H1 (cell line): Measurements from ENCODE around the gene HGFAC. TPM values are rescaled to one million over a fixed set of nuclear protein-coding genes. Genes with fewer than 3 reads are reported as not detected.

Source experiments
- CTCF ChIA-PET: fragments of 300-600 bp; sonication (Branson Sonifier 250); formaldehyde crosslinking; loops from one replicate; lab custom pipeline; 2021; ENCODE audit not compliant: partially characterized antibody; lab: Charles Lee
- POLR2A ChIA-PET: fragments of 300-600 bp; sonication (Branson Sonifier 250); formaldehyde crosslinking; loops from one replicate; lab custom pipeline; 2021; ENCODE audit warnings: inconsistent platforms; ENCODE audit not compliant: partially characterized antibody; lab: Charles Lee
- DNase-seq, 2 experiments: peaks; one replicate each; pipeline versions ENCODE4 v3.0.0 to v3.0.0-alpha.2; 2010 to 2022; ENCODE audit warnings: low spot score in 2 of 2, low read depth in 1 of 2, mixed read lengths in 1 of 2
- FAIRE-seq: peaks from 2 replicates; lab custom pipeline; 2011; peaks lifted over from hg19 to GRCh38; lab: Jason Lieb, UNC
- H2AFZ ChIP-seq: 2 replicates; pipeline ENCODE4 v1.8.1; 2012; ENCODE audit warnings: low read length, inconsistent platforms
- H2AK5ac ChIP-seq: 2 replicates; pipeline ENCODE4 v1.6.1; 2013; ENCODE audit warnings: low read depth, low read length
- H2BK120ac ChIP-seq: replicated peaks from 2 replicates; pipeline ENCODE3; 2013; ENCODE audit warnings: low read depth, low read length, inconsistent platforms
- H2BK12ac ChIP-seq: 2 replicates; pipeline ENCODE4 v1.6.1; 2013; ENCODE audit warnings: low read depth, low read length
- H2BK15ac ChIP-seq: 2 replicates; pipeline ENCODE4 v1.6.1; 2013; ENCODE audit warnings: low read length
- H2BK20ac ChIP-seq: 2 replicates; pipeline ENCODE4 v1.6.1; 2013; ENCODE audit warnings: low read length
- H2BK5ac ChIP-seq: 2 replicates; pipeline ENCODE4 v1.6.1; 2013; ENCODE audit warnings: low read depth, low read length
- H3K14ac ChIP-seq: 2 replicates; pipeline ENCODE4 v1.6.1; 2013; ENCODE audit warnings: inconsistent platforms; ENCODE audit not compliant: insufficient read length
- H3K18ac ChIP-seq: 2 replicates; pipeline ENCODE4 v1.6.1; 2013; ENCODE audit warnings: low read length; ENCODE audit errors: extremely low read depth
- H3K23ac ChIP-seq: 2 replicates; pipeline ENCODE4 v1.6.1; 2013; ENCODE audit warnings: inconsistent platforms; ENCODE audit not compliant: insufficient read length
- H3K23me2 ChIP-seq: 2 replicates; pipeline ENCODE4 v1.6.1; 2013; ENCODE audit warnings: low read depth, low read length
- H3K27ac ChIP-seq: 2 replicates; pipeline ENCODE4 v1.6.1; 2011; ENCODE audit warnings: low read depth, low read length, inconsistent platforms
- H3K27me3 ChIP-seq, 4 experiments: replicated peaks in 1 of 4; 1 replicate in 1 of 4; 2 replicates in 3 of 4; pipeline versions ENCODE4 v1.6.1 to v1.8.1; 2011 to 2013; ENCODE audit warnings: low read length in 3 of 4, mild to moderate bottlenecking in 3 of 4, inconsistent platforms in 2 of 4, mixed read lengths in 2 of 4, moderate library complexity in 1 of 4; ENCODE audit not compliant: control insufficient read depth in 3 of 4, insufficient read depth in 3 of 4; ENCODE audit errors: extremely low read depth in 1 of 4
- H3K36me3 ChIP-seq, 4 experiments: 2 replicates each; pipeline versions ENCODE4 v1.6.1 to v1.8.1; 2011 to 2013; ENCODE audit warnings: mild to moderate bottlenecking in 4 of 4, low read length in 3 of 4, moderate library complexity in 2 of 4, control low read depth in 1 of 4, inconsistent platforms in 1 of 4; ENCODE audit not compliant: insufficient read depth in 4 of 4, control insufficient read depth in 2 of 4
- H3K4ac ChIP-seq: replicated peaks from 2 replicates; pipeline ENCODE3; 2013; ENCODE audit warnings: low read length, low read depth, mixed read lengths, inconsistent platforms; ENCODE audit not compliant: insufficient read length
- H3K4me1 ChIP-seq, 4 experiments: replicated peaks in 1 of 4; 1 replicate in 1 of 4; 2 replicates in 3 of 4; pipeline versions ENCODE4 v1.6.1 to v1.8.1; 2011 to 2013; ENCODE audit warnings: low read length in 3 of 4, inconsistent platforms in 2 of 4, mixed read lengths in 1 of 4; ENCODE audit not compliant: insufficient read depth in 4 of 4, control insufficient read depth in 3 of 4
- H3K4me2 ChIP-seq, 2 experiments: 2 replicates each; pipeline versions ENCODE4 v1.6.1 to v1.8.1; 2011 to 2013; ENCODE audit warnings: low read depth in 2 of 2, low read length in 2 of 2, control low read depth in 1 of 2, inconsistent platforms in 1 of 2, mild to moderate bottlenecking in 1 of 2; ENCODE audit not compliant: insufficient read depth in 1 of 2
- H3K4me3 ChIP-seq, 4 experiments: fragments of 200-600, 300-600 bp in 1 of 4; sonication (generic), shearing (Covaris generic), sonication (Bioruptor Twin) in 1 of 4; 2 replicates each; pipeline versions ENCODE4 v1.5.1 to v1.8.1; 2011 to 2016; ENCODE audit warnings: low read length in 4 of 4, low read depth in 3 of 4, control low read depth in 2 of 4, inconsistent platforms in 2 of 4, mild to moderate bottlenecking in 2 of 4, mixed read lengths in 1 of 4, moderate library complexity in 1 of 4; ENCODE audit not compliant: insufficient read depth in 2 of 4; ENCODE audit errors: extremely low read depth in 1 of 4
- H3K56ac ChIP-seq: replicated peaks from 2 replicates; pipeline ENCODE3; 2013; ENCODE audit warnings: low read depth, mild to moderate bottlenecking, mixed read lengths, low read length, inconsistent platforms; ENCODE audit not compliant: insufficient read length
- H3K79me1 ChIP-seq: 2 replicates; pipeline ENCODE4 v1.6.1; 2013; ENCODE audit warnings: low read depth, low read length, control low read depth
- H3K79me2 ChIP-seq, 2 experiments: 2 replicates each; pipeline versions ENCODE4 v1.6.1 to v1.8.1; 2012 to 2013; ENCODE audit warnings: low read length in 2 of 2, mild to moderate bottlenecking in 2 of 2, inconsistent platforms in 1 of 2; ENCODE audit not compliant: insufficient read depth in 2 of 2, control insufficient read depth in 1 of 2
- H3K9ac ChIP-seq, 4 experiments: replicated peaks in 1 of 4; 1 replicate in 1 of 4; 2 replicates in 3 of 4; pipeline versions ENCODE4 v1.6.1 to v1.8.1; 2011 to 2013; ENCODE audit warnings: low read depth in 3 of 4, low read length in 3 of 4, control low read depth in 2 of 4, mild to moderate bottlenecking in 2 of 4, moderate library complexity in 2 of 4, inconsistent platforms in 1 of 4; ENCODE audit errors: extremely low read depth in 1 of 4
- H3K9me3 ChIP-seq, 2 experiments: 2 replicates each; pipeline versions ENCODE4 v1.6.1 to v1.8.1; 2012 to 2013; ENCODE audit warnings: mild to moderate bottlenecking in 2 of 2, moderate library complexity in 2 of 2, control low read depth in 1 of 2, inconsistent platforms in 1 of 2, low read depth in 1 of 2, low read length in 1 of 2, mixed read lengths in 1 of 2; ENCODE audit not compliant: insufficient read depth in 2 of 2
- H4K20me1 ChIP-seq, 2 experiments: replicated peaks in 1 of 2; 2 replicates each; pipeline versions ENCODE3 to v1.8.1; 2011 to 2013; ENCODE audit warnings: inconsistent platforms in 2 of 2, low read length in 2 of 2, mild to moderate bottlenecking in 1 of 2; ENCODE audit not compliant: insufficient read depth in 2 of 2, control insufficient read depth in 1 of 2
- H4K5ac ChIP-seq: 2 replicates; pipeline ENCODE4 v1.6.1; 2013; ENCODE audit warnings: low read length, low read depth, mixed read lengths, inconsistent platforms; ENCODE audit not compliant: insufficient read length
- H4K8ac ChIP-seq: 2 replicates; pipeline ENCODE4 v1.8.0; 2013; ENCODE audit warnings: mild to moderate bottlenecking, moderate library complexity, low read length, inconsistent platforms; ENCODE audit not compliant: insufficient read depth; ENCODE audit errors: extremely low read depth
- H4K91ac ChIP-seq: replicated peaks from 2 replicates; pipeline ENCODE3; 2013; ENCODE audit warnings: low read length, mixed read lengths, inconsistent platforms; ENCODE audit not compliant: insufficient read length
- BCL11A ChIP-seq, 2 experiments: IDR thresholded peaks; one replicate each; pipeline ENCODE4 v1.6.1; 2011; ENCODE audit warnings: low read depth in 2 of 2, low read length in 2 of 2, mild to moderate bottlenecking in 2 of 2
- HDAC6 ChIP-seq: IDR thresholded peaks from one replicate; pipeline ENCODE4 v1.7.1; 2012; ENCODE audit warnings: low read depth, mild to moderate bottlenecking, inconsistent platforms, low read length, moderate library complexity
- KDM5A ChIP-seq: fragments of 200-600 bp; IDR thresholded peaks from 2 replicates; pipeline ENCODE4 v1.7.1; 2012; ENCODE audit warnings: mild to moderate bottlenecking, low read length, inconsistent platforms, mixed read lengths
- MAFK ChIP-seq: IDR thresholded peaks from 2 replicates; pipeline ENCODE4 v1.6.1; 2012; ENCODE audit warnings: low read depth, mild to moderate bottlenecking, improper control_type of control experiment, low read length
- NANOG ChIP-seq: IDR thresholded peaks from 2 replicates; pipeline ENCODE4 v1.6.1; 2011; ENCODE audit warnings: low read length, low read depth, mild to moderate bottlenecking, inconsistent platforms; ENCODE audit not compliant: insufficient read depth, poor library complexity, severe bottlenecking
- SAP30 ChIP-seq: fragments of 300-600 bp; sonication (generic); IDR thresholded peaks from 2 replicates; pipeline ENCODE4 v1.7.1; 2012; ENCODE audit warnings: low read length, moderate library complexity, mild to moderate bottlenecking, inconsistent platforms; ENCODE audit not compliant: insufficient read depth, insufficient replicate concordance
- SIN3A ChIP-seq, 2 experiments: IDR thresholded peaks in 1 of 2; conservative IDR thresholded peaks in 1 of 2; 2 replicates each; pipeline ENCODE4 v1.6.1; 2011 to 2012; ENCODE audit warnings: low read length in 2 of 2, improper control_type of control experiment in 1 of 2, low read depth in 1 of 2, mild to moderate bottlenecking in 1 of 2
- TCF12 ChIP-seq: IDR thresholded peaks from 2 replicates; pipeline ENCODE4 v1.6.1; 2011; ENCODE audit warnings: low read depth, mild to moderate bottlenecking, low read length
- WGBS, 2 experiments: shearing (Covaris generic) in 1 of 2; methylation state at CpG; one replicate each; pipeline versions ENCODE4 v1.1.6 to v1.1.7; 2013 to 2015; ENCODE audit warnings: low lambda C conversion rate in 2 of 2, mixed read lengths in 2 of 2, inconsistent platforms in 1 of 2, low coverage in 1 of 2, missing lambda C conversion rate in 1 of 2; ENCODE audit not compliant: insufficient replicate concordance in 2 of 2, insufficient coverage in 1 of 2, insufficient read length in 1 of 2; ENCODE audit errors: extremely low coverage in 1 of 2, missing lambda C conversion rate in 1 of 2; 5-methylcytosine and 5-hydroxymethylcytosine counted together
- polyA plus RNA-seq, 7 experiments: library from polyadenylated mRNA; depleted of rRNA in 3 of 7; stranded (reverse) in 5 of 7; unstranded in 2 of 7; fragments of >200 nt in 5 of 7; fragments of 200-250 nt in 2 of 7; gene quantifications; 1 replicate in 5 of 7; 2 replicates in 1 of 7; 4 replicates in 1 of 7; pipeline versions ENCODE4 v1.2.1 to v1.2.3, GENCODE V29; 2011 to 2013; ENCODE audit warnings: missing spikeins in 2 of 7, mixed read lengths in 2 of 7
- total RNA-seq: library from RNA; stranded (reverse); fragmentation: NEBNext Ultra II Directional; extraction: Animal tissue kit (Norgen Biotek cat#: 25700); gene quantifications from 2 replicates; pipeline ENCODE4 v1.2.1, GENCODE V29; 2021
- TF ChIP-seq, protein P1 (sequence below): IDR thresholded peaks from 2 replicates; pipeline ENCODE4 v1.6.1; 2012; ENCODE audit warnings: low read length, inconsistent platforms

Gene HGFAC
- total and polyA plus RNA-seq, 2 of the 8 experiments (the other 6 are each of a cell fraction or from before 2014, with no cell fraction given): 0.14 to 0.15 TPM

DNA sequence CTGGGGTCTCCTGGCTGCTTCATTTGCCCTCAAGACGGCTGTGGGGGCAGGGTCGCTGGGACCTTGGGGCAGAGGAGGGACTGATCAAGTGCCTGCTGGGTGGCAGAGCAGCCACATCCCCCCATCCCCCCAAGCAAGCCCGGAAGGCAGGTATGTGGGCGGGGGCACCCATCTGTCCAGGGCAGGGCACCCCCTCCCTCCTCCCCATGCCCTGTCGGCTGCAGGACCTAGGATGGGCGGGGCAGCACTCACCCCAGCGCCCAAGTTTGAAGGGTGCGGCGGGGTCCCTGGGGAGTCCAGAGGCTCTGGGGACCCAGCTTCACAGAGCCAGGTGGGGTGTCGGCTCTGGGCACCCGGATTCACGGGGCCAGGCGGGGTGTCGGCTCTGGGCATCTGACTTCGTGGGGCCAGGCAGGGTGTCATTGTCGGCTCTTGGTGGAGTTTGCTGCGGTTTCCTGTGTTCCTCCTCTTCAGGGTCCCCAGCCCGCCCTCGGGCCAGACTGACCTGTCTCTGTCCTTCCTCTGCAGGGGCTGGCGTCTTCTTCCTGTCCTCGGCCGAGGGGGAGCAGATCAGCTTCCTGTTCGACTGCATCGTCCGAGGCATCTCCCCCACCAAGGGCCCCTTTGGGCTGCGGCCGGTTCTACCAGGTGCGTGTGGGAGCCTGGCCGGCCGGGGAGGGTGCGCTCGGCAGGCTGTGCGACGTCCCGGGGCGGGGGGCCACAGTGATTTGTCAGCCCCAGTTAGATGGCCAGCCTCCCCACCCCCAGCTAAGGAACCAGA, 43.4 kb downstream of the HGFAC start:
- WGBS, 2 experiments: 84% methylated on average over 29 of the region's 36 CpGs; no CpG with 5 or more reads in 1 of the 2 experiments
- Histone ChIP-seq H3K18ac (peak overlapping the region; percentile 60; the same call in 1 of the 2 replicates), H3K79me2 (no peaks in the 10 kb centered on the region), H3K23ac (no peak overlapping the region), H3K14ac (no peak overlapping the region), H4K8ac (no peak overlapping the region), H3K4me3 (no peak overlapping the region), H3K9ac (no peak overlapping the region), H3K27me3 (peaks cover 25 to 83% (median 70%) of the 10 kb centered on the region in 4 experiments), H2AK5ac (0 out of 2 replicates have a peak overlapping the region, but pooled peaks have one; percentile 39), H2BK5ac (peak overlapping the region; percentile 35; the same call in 1 of the 2 replicates), H3K4me2 (no peak overlapping the region), H4K20me1 (peaks cover 0 to 8% of the 10 kb centered on the region in 2 experiments), H4K91ac (peak overlapping the region; percentile 65), H3K27ac (no peak overlapping the region), H3K36me3 (no peaks in the 10 kb centered on the region), H3K4ac (peak overlapping the region; percentile 69), H3K4me1 (peaks cover 0 to 37% (median 22%) of the 10 kb centered on the region in 4 experiments; a peak in 6 of 7 replicates), H3K79me1 (no peaks in the 10 kb centered on the region), H2AFZ (no peak overlapping the region), H2BK15ac (no peak overlapping the region), H2BK120ac (no peak overlapping the region), H2BK12ac (peak overlapping the region; percentile 50; the same call in 1 of the 2 replicates), H3K9me3 (no peaks in the 10 kb centered on the region), H2BK20ac (peak overlapping the region; percentile 48; the same call in 1 of the 2 replicates), H3K23me2 (peaks cover 3% of the 10 kb centered on the region; the same call in 1 of the 2 replicates), H4K5ac (no peak overlapping the region), H3K56ac (no peak overlapping the region)
- CTCF ChIA-PET: interaction anchor here (0.8 to 5.8 kb wide), 5 partner anchors 8 to 139 kb away, joined by 3 to 32 read pairs (median 3); no protein-coding TSS in a partner anchor
- POLR2A ChIA-PET: interaction anchor here (1.3 to 1.4 kb wide), 2 partner anchors 11 to 13 kb away, joined by 4 read pairs; no protein-coding TSS in a partner anchor
- DNase-seq (no peak), FAIRE-seq (no peak)
- TF ChIP-seq TCF12 (no peak), MAFK (no peak), SAP30 (no peak), BCL11A (IDR thresholded peaks at IDR 0.05; ENCODE audit: low read depth in 2 of 2, low read length in 2 of 2) (no peak), HDAC6 (no peak), NANOG (no peak), SIN3A (conservative IDR thresholded peaks at IDR 0.05 in 1 of 2, IDR thresholded peaks at IDR 0.05 in 1 of 2; ENCODE audit: low read depth in 1 of 2, low read length in 2 of 2) (no peak), KDM5A (no peak)
- TF ChIP-seq, protein P1, sequence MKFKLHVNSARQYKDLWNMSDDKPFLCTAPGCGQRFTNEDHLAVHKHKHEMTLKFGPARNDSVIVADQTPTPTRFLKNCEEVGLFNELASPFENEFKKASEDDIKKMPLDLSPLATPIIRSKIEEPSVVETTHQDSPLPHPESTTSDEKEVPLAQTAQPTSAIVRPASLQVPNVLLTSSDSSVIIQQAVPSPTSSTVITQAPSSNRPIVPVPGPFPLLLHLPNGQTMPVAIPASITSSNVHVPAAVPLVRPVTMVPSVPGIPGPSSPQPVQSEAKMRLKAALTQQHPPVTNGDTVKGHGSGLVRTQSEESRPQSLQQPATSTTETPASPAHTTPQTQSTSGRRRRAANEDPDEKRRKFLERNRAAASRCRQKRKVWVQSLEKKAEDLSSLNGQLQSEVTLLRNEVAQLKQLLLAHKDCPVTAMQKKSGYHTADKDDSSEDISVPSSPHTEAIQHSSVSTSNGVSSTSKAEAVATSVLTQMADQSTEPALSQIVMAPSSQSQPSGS: no peak
